Endothelial cell of umbilical vein (primary cell): ENCODE results near the gene DNAH11. TPM values are rescaled to one million over a fixed set of nuclear protein-coding genes. Genes with fewer than 3 reads are reported as not detected.

ENCODE experiments used
- BruUV-seq: library from RNA; stranded (reverse); fragments of 400-500 nt; replicated peaks from 2 replicates; lab custom pipeline; 2021; lab: Mats Ljungman, UMichigan
- CTCF ChIA-PET: fragments of 300-600, 350-600 bp; sonication (Branson Sonifier 250); formaldehyde crosslinking; loops from one replicate; lab custom pipeline; 2021; ENCODE audit warnings: antibody characterized with exemption, inconsistent platforms; lab: Charles Lee
- POLR2A ChIA-PET: fragments of 300-600, 350-600 bp; sonication (Branson Sonifier 250); formaldehyde crosslinking; loops from one replicate; lab custom pipeline; 2021; ENCODE audit warnings: antibody characterized with exemption, inconsistent platforms; lab: Charles Lee
- DNase-seq: peaks from one replicate; pipeline ENCODE4 v3.0.0-alpha.2; 2011; ENCODE audit warnings: low read depth, low spot score
- FAIRE-seq: peaks from 2 replicates; lab custom pipeline; 2011; peaks lifted over from hg19 to GRCh38; lab: Jason Lieb, UNC
- H2AFZ ChIP-seq: 2 replicates; pipeline ENCODE4 v1.6.0; 2012; ENCODE audit warnings: low read depth, low read length, control low read depth, inconsistent platforms
- H3K27ac ChIP-seq: 2 replicates; pipeline ENCODE4 v1.5.1; 2011; ENCODE audit warnings: low read depth, mild to moderate bottlenecking, control low read depth, low read length, moderate library complexity; ENCODE audit not compliant: insufficient read depth
- H3K27me3 ChIP-seq, 2 experiments: 2 replicates each; pipeline versions ENCODE4 v1.6.0 to v1.6.1; 2011; ENCODE audit warnings: low read length in 2 of 2, mixed read lengths in 1 of 2; ENCODE audit not compliant: control insufficient read depth in 2 of 2, insufficient read depth in 2 of 2
- H3K36me3 ChIP-seq, 2 experiments: 2 replicates in 1 of 2; 3 replicates in 1 of 2; pipeline ENCODE4 v1.5.1; 2011; ENCODE audit warnings: low read length in 2 of 2, mild to moderate bottlenecking in 1 of 2, moderate library complexity in 1 of 2; ENCODE audit not compliant: control insufficient read depth in 2 of 2, insufficient read depth in 2 of 2; ENCODE audit errors: extremely low read depth in 1 of 2
- H3K4me1 ChIP-seq: 3 replicates; pipeline ENCODE4 v1.5.1; 2011; ENCODE audit warnings: mild to moderate bottlenecking, low read length; ENCODE audit not compliant: control insufficient read depth, insufficient read depth; ENCODE audit errors: extremely low read depth
- H3K4me2 ChIP-seq: 2 replicates; pipeline ENCODE4 v1.6.1; 2011; ENCODE audit warnings: low read length, control low read depth, mixed read lengths; ENCODE audit not compliant: insufficient read depth
- H3K4me3 ChIP-seq, 3 experiments: fragments of 200-600 bp in 1 of 3; sonication (generic), shearing (Covaris generic) in 1 of 3; replicated peaks in 1 of 3; 2 replicates each; pipeline ENCODE4 v1.5.1; 2011 to 2016; ENCODE audit warnings: control low read depth in 3 of 3, low read length in 3 of 3, mild to moderate bottlenecking in 2 of 3, inconsistent platforms in 1 of 3, low read depth in 1 of 3, moderate library complexity in 1 of 3; ENCODE audit not compliant: insufficient read depth in 1 of 3
- H3K79me2 ChIP-seq: 2 replicates; pipeline ENCODE4 v1.6.0; 2012; ENCODE audit warnings: low read length, inconsistent platforms; ENCODE audit not compliant: control insufficient read depth, insufficient read depth
- H3K9ac ChIP-seq: replicated peaks from 2 replicates; pipeline ENCODE3; 2011; ENCODE audit warnings: low read length, control low read depth; ENCODE audit not compliant: insufficient read depth; ENCODE audit errors: extremely low read depth
- H3K9me1 ChIP-seq: replicated peaks from 3 replicates; pipeline ENCODE4 v1.6.0; 2011; ENCODE audit warnings: mild to moderate bottlenecking, low read length; ENCODE audit not compliant: control insufficient read depth, insufficient read depth; ENCODE audit errors: extremely low read depth
- H3K9me3 ChIP-seq: replicated peaks from 2 replicates; pipeline ENCODE4 v1.5.1; 2012; ENCODE audit warnings: low read length, inconsistent platforms; ENCODE audit not compliant: control insufficient read depth, insufficient read depth
- H4K20me1 ChIP-seq: replicated peaks from 2 replicates; pipeline ENCODE3; 2011; ENCODE audit warnings: mild to moderate bottlenecking, low read length; ENCODE audit not compliant: control insufficient read depth, insufficient read depth; ENCODE audit errors: extremely low read depth
- EZH2 ChIP-seq: IDR thresholded peaks from 2 replicates; pipeline ENCODE4 v1.6.1; 2012; ENCODE audit warnings: borderline replicate concordance, low read depth, mild to moderate bottlenecking, moderate library complexity, low read length, inconsistent platforms; ENCODE audit not compliant: severe bottlenecking
- FOS ChIP-seq: IDR thresholded peaks from 2 replicates; pipeline ENCODE4 v1.6.1; 2011; ENCODE audit warnings: mild to moderate bottlenecking, low read length, moderate library complexity, borderline replicate concordance; ENCODE audit not compliant: insufficient read depth
- GATA2 ChIP-seq: IDR thresholded peaks from 2 replicates; pipeline ENCODE4 v1.7.0; 2011; ENCODE audit warnings: low read depth, mild to moderate bottlenecking, moderate library complexity, mixed read lengths, low read length; ENCODE audit not compliant: insufficient read length, insufficient read depth
- JUN ChIP-seq: IDR thresholded peaks from 2 replicates; pipeline ENCODE4 v1.6.1; 2011; ENCODE audit warnings: borderline replicate concordance, low read depth; ENCODE audit not compliant: insufficient read length, insufficient read depth
- POLR2A ChIP-seq: IDR thresholded peaks from 2 replicates; pipeline ENCODE4 v1.6.1; 2012; ENCODE audit warnings: low read depth, mild to moderate bottlenecking, control low read depth, low read length
- POLR2AphosphoS5 ChIP-seq: IDR thresholded peaks from 2 replicates; pipeline ENCODE4 v1.6.1; 2012; ENCODE audit warnings: low read depth, mild to moderate bottlenecking, control low read depth, low read length, moderate library complexity; ENCODE audit not compliant: insufficient read depth
- dilution Hi-C: fragments of 300-500 bp; cut with MboI; formaldehyde crosslinking; loops from one replicate; pipeline ENCODE4 v1.15.0; 2019; ENCODE audit warnings: low sequenced_read_pairs; ENCODE audit not compliant: extremely low pct_ligation_motif_present
- intact Hi-C: fragments of 100-400 bp; cut with micrococcal nuclease; formaldehyde crosslinking; loops from one replicate; pipeline ENCODE4 v1.10.0; 2022
- polyA plus RNA-seq, 4 experiments: library from polyadenylated mRNA; depleted of rRNA in 3 of 4; stranded (reverse) in 3 of 4; unstranded in 1 of 4; fragments of >200 nt; gene quantifications; 2 replicates each; pipeline versions ENCODE4 v1.2.1 to v1.2.3, GENCODE V29; 2011 to 2012; ENCODE audit warnings: missing spikeins in 1 of 4
- total RNA-seq: library from RNA; stranded (reverse); gene quantifications from 2 replicates; pipeline ENCODE4 v1.2.3, GENCODE V29; 2021
- TF ChIP-seq, protein P1 (sequence below), 2 donors: IDR thresholded peaks; 1 replicate in 1 of 2; 2 replicates in 1 of 2; pipeline ENCODE4 v1.5.1; 2011; ENCODE audit warnings: low read length in 2 of 2, mild to moderate bottlenecking in 2 of 2, moderate library complexity in 2 of 2, control low read depth in 1 of 2, inconsistent platforms in 1 of 2, low read depth in 1 of 2; ENCODE audit not compliant: insufficient read depth in 1 of 2; ENCODE audit errors: extremely low read depth in 1 of 2
- TF ChIP-seq, protein P2 (sequence below): IDR thresholded peaks from 2 replicates; pipeline ENCODE4 v1.6.1; 2011; ENCODE audit not compliant: insufficient read depth, insufficient read length

DNAH11 gene
- total and polyA plus RNA-seq, 2 donors (not counting 3 experiments of a cell fraction or from before 2014, with no cell fraction given) = 0.69 to 0.91 TPM

DNA sequence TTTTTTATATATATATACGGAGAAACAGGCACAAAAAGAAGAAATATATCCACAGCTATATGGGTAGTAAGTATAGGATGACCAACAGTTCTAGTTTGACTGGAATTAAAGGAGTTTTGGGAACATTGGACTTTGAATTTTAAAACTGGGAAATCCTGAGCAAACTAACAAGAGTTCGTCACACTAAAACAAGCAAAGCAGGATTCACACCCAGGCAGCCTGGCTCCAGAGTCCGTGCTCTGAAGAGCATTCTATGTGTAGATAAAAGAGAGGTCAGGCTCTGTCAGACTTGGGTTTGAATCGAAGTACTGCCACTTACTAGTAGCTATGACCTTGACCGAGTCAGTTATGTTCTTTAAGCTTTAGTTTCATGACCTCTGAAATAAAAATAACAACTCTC, 191.0 kb downstream of the DNAH11 start:
- no peaks in the 10 kb centered on the region for H3K79me2 ChIP-seq

DNA sequence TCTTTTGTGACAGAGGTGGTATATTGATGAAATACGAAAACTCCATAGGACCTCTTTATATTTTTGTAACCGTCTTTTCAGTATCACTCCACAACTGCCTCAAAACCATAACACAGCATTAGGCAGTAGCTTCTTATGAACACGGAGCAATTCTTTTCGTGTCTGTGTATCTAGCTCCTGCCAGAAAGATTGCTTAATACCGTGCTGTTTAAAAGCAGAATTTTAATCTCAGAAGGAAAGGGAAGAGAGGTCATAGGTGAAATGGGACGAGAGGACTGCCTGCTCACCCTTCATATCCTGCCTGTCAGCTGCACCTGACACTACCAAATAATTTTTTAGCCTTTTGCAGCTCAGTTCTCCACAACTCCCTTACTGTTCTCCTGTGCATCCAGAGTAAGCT, 200.7 kb downstream of the DNAH11 start:
- intact Hi-C loops (no loop called here), dilution Hi-C loops (no loop called here)
- BruUV-seq = no TSS peak
- Histone ChIP-seq H3K9me1 (no peaks in the 10 kb centered on the region), H3K9ac (no peak overlapping the region), H4K20me1 (no peaks in the 10 kb centered on the region), H3K9me3 (no peaks in the 10 kb centered on the region), H3K4me1 (no peaks in the 10 kb centered on the region), H3K36me3 (no peaks in the 10 kb centered on the region), H2AFZ (no peak overlapping the region), H3K27ac (no peak overlapping the region), H3K79me2 (no peaks in the 10 kb centered on the region), H3K4me2 (no peak overlapping the region), H3K4me3 (no peak overlapping the region), H3K27me3 (no peaks in the 10 kb centered on the region)
- ChIA-PET POLR2A (no interaction called here), CTCF (no interaction called here)
- FAIRE-seq (no peak), DNase-seq (no peak)
- TF ChIP-seq, protein P1, sequence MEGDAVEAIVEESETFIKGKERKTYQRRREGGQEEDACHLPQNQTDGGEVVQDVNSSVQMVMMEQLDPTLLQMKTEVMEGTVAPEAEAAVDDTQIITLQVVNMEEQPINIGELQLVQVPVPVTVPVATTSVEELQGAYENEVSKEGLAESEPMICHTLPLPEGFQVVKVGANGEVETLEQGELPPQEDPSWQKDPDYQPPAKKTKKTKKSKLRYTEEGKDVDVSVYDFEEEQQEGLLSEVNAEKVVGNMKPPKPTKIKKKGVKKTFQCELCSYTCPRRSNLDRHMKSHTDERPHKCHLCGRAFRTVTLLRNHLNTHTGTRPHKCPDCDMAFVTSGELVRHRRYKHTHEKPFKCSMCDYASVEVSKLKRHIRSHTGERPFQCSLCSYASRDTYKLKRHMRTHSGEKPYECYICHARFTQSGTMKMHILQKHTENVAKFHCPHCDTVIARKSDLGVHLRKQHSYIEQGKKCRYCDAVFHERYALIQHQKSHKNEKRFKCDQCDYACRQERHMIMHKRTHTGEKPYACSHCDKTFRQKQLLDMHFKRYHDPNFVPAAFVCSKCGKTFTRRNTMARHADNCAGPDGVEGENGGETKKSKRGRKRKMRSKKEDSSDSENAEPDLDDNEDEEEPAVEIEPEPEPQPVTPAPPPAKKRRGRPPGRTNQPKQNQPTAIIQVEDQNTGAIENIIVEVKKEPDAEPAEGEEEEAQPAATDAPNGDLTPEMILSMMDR (IDR thresholded peaks at IDR 0.05; ENCODE audit: extremely low read depth in 1 of 2, insufficient read depth in 1 of 2, low read depth in 1 of 2, low read length in 2 of 2) = no peak
- TF ChIP-seq GATA2 = no peak
- TF ChIP-seq, protein P2, sequence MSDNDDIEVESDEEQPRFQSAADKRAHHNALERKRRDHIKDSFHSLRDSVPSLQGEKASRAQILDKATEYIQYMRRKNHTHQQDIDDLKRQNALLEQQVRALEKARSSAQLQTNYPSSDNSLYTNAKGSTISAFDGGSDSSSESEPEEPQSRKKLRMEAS = no peak
- no peak for TF ChIP-seq FOS

More for the DNA sequence above, 191.0 kb downstream of the DNAH11 start:
- DNase-seq (no peak), FAIRE-seq (no peak)
- TF ChIP-seq POLR2A = no peak
- TF ChIP-seq EZH2 = no peak
- TF ChIP-seq JUN = no peak
- TF ChIP-seq, protein P1 (IDR thresholded peaks at IDR 0.05; ENCODE audit: extremely low read depth in 1 of 2, insufficient read depth in 1 of 2, low read depth in 1 of 2, low read length in 2 of 2) = no peak
- no peak for TF ChIP-seq POLR2AphosphoS5
- Histone ChIP-seq H3K36me3 (no peaks in the 10 kb centered on the region), H2AFZ (no peak overlapping the region), H3K4me2 (no peak overlapping the region), H3K27me3 (no peaks in the 10 kb centered on the region), H3K9me1 (no peaks in the 10 kb centered on the region), H3K9me3 (no peaks in the 10 kb centered on the region), H3K27ac (no peak overlapping the region), H3K9ac (no peak overlapping the region), H3K4me3 (no peak overlapping the region), H3K4me1 (no peaks in the 10 kb centered on the region), H4K20me1 (no peaks in the 10 kb centered on the region)
- dilution Hi-C loops (no loop called here), intact Hi-C loops (no loop called here)
- BruUV-seq = no TSS peak
- CTCF ChIA-PET = no interaction called here
- POLR2A ChIA-PET = no interaction called here
